ENCODE data around the gene GIMAP2.

DNA sequence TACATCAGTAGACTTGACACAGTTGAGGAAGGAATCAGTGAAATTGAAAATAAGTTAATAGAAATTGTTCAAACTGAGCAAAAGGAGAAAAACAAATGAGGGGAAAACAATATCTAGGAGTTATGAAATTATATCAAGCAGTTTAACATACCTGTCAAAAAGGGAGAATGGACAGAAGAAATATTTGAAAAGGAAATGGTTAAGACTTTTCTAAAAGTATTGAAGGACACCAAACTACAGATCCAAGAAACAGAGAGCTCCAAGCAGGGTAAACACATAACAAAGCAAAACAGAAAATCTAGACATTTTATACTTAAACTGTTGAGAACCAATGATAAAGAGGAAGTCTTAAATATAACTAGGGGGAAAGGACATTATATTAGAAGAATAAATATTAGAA, 43.1 kb downstream of the GIMAP2 start:
- TF ChIP-seq, protein P1, sequence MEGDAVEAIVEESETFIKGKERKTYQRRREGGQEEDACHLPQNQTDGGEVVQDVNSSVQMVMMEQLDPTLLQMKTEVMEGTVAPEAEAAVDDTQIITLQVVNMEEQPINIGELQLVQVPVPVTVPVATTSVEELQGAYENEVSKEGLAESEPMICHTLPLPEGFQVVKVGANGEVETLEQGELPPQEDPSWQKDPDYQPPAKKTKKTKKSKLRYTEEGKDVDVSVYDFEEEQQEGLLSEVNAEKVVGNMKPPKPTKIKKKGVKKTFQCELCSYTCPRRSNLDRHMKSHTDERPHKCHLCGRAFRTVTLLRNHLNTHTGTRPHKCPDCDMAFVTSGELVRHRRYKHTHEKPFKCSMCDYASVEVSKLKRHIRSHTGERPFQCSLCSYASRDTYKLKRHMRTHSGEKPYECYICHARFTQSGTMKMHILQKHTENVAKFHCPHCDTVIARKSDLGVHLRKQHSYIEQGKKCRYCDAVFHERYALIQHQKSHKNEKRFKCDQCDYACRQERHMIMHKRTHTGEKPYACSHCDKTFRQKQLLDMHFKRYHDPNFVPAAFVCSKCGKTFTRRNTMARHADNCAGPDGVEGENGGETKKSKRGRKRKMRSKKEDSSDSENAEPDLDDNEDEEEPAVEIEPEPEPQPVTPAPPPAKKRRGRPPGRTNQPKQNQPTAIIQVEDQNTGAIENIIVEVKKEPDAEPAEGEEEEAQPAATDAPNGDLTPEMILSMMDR (optimal IDR thresholded peaks at IDR 0.05 in 1 of 3, IDR thresholded peaks at IDR 0.05 in 1 of 3, conservative IDR thresholded peaks at IDR 0.05 in 1 of 3; ENCODE audit: extremely low read depth in 1 of 3, insufficient read depth in 2 of 3, low read length in 3 of 3): no peak
- no peak for TF ChIP-seq EZH2 (IDR thresholded peaks at IDR 0.05; ENCODE audit: low read length)

All from keratinocyte (primary cell).